DND-41 (cell line): ENCODE measurements around the gene PRPS1L1.

Source experiments
- EZH2 ChIP-seq: IDR thresholded peaks from 3 replicates; pipeline ENCODE4 v1.6.1; 2012; ENCODE audit warnings: borderline replicate concordance, low read depth, mild to moderate bottlenecking, moderate library complexity, low read length, inconsistent platforms; ENCODE audit not compliant: severe bottlenecking
- TF ChIP-seq, protein P1 (sequence below): IDR thresholded peaks from 2 replicates; pipeline ENCODE4 v1.5.1; 2012; ENCODE audit warnings: borderline replicate concordance, low read length, moderate library complexity, mild to moderate bottlenecking; ENCODE audit not compliant: poor library complexity, severe bottlenecking; ENCODE audit errors: extremely low read depth

DNA sequence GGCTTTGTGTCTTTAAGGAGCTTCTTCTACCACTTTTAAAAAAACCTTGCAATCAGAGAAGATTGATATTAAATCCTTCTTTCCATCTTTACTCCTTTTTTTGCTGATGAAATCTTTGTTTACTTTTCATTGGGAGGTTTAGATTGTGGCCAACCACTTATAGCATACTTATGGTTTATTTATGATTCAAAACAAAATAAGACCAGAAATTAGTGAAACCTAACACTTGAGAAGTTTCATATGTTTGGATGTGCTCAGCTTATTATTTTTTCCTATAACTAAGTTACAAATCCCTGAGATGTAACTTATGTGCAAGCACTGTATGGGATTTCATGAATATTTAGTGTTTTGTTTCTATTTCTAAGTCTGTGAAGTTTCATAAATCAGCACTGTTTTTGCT is 13.5 kb upstream of the PRPS1L1 start:
- TF ChIP-seq, protein P1, sequence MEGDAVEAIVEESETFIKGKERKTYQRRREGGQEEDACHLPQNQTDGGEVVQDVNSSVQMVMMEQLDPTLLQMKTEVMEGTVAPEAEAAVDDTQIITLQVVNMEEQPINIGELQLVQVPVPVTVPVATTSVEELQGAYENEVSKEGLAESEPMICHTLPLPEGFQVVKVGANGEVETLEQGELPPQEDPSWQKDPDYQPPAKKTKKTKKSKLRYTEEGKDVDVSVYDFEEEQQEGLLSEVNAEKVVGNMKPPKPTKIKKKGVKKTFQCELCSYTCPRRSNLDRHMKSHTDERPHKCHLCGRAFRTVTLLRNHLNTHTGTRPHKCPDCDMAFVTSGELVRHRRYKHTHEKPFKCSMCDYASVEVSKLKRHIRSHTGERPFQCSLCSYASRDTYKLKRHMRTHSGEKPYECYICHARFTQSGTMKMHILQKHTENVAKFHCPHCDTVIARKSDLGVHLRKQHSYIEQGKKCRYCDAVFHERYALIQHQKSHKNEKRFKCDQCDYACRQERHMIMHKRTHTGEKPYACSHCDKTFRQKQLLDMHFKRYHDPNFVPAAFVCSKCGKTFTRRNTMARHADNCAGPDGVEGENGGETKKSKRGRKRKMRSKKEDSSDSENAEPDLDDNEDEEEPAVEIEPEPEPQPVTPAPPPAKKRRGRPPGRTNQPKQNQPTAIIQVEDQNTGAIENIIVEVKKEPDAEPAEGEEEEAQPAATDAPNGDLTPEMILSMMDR: no peak
- TF ChIP-seq EZH2: no peak
